Measurements from ENCODE around the gene SPDYE18. TPM values are rescaled to one million over a fixed set of nuclear protein-coding genes. Genes with fewer than 3 reads are reported as not detected.
A peak's percentile ranks its signal among the peaks of the same experiment; 100 is the strongest.
"Not testable (repeated sequence)": the region's sequence is repeated elsewhere in the genome, so short reads cannot be mapped to it uniquely, and the experiment has no call there.

The SPDYE18 gene
- total RNA-seq, 1 experiment from 2014 or later: not detected

GRCh38 chr7:77010074-77010680, 52.2 kb downstream of the SPDYE18 start:
- in situ Hi-C loops (cut with HindIII; ENCODE audit: low sequenced_read_pairs): not testable (repeated sequence)
- DNase-seq (ENCODE audit: low spot score): peak; percentile 45

- in situ Hi-C loops (cut with HindIII; ENCODE audit: low sequenced_read_pairs): not testable (repeated sequence)
- peak; percentile 0 for DNase-seq (ENCODE audit: low spot score)
These were observed 54.4 kb downstream of the SPDYE18 start for GRCh38 chr7:77008000-77008399.

- in situ Hi-C loops (cut with HindIII; ENCODE audit: low sequenced_read_pairs); DNase-seq (ENCODE audit: low spot score): not testable (repeated sequence)
These were observed 55.9 kb downstream of the SPDYE18 start for GRCh38 chr7:77006127-77007110.

DNA sequence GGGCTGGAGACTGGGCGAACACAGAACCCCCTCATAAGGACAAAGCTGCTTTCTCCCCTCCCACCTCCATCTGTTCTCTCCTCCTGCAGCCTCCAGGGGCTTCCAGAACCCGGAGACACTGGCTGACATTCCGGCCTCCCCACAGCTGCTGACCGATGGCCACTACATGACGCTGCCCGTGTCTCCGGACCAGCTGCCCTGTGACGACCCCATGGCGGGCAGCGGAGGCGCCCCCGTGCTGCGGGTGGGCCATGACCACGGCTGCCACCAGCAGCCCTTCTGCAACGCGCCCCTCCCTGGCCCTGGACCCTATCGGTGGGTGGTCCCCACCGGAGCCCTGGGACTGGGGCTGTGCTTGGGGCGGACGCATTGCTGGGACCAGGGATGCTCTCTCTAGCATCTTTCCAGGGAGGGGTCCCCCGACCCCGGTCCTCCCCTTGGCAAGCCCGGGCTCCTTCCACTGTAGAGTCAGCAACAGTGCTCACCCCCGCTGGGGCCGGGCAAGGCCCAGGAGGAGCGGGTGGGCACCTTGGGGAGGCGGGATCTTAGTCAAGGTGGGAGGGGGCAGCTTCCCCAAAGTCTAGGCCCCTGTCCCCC, 56.8 kb downstream of the SPDYE18 start:
- DNase-seq (ENCODE audit: low spot score); in situ Hi-C loops (cut with HindIII; ENCODE audit: low sequenced_read_pairs): not testable (repeated sequence)

GRCh38 chr7:77004151-77004550, 58.2 kb downstream of the SPDYE18 start:
- DNase-seq (ENCODE audit: low spot score); in situ Hi-C loops (cut with HindIII; ENCODE audit: low sequenced_read_pairs): not testable (repeated sequence)

DNA sequence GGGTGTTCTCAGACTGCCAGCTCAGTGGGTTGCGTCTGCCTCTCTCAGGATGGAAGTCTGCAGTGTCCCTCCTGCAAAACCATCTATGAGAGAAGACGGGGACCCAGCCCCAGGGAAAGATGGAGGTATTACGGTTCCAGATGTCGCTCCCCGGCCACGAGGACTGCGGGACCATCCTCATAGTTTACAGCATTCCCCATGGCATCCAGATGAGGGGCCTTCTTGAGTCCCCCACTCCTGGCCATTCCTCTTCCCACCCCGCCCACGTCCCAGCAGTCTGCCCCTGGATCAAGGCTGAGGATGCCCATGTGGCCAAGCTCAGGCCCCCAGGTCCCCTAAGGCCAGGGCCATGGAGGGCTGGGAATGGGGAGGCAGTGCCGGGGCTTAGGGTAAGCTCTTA, 59.1 kb downstream of the SPDYE18 start:
- in situ Hi-C loops (cut with HindIII; ENCODE audit: low sequenced_read_pairs); DNase-seq (ENCODE audit: low spot score): not testable (repeated sequence)

DNA sequence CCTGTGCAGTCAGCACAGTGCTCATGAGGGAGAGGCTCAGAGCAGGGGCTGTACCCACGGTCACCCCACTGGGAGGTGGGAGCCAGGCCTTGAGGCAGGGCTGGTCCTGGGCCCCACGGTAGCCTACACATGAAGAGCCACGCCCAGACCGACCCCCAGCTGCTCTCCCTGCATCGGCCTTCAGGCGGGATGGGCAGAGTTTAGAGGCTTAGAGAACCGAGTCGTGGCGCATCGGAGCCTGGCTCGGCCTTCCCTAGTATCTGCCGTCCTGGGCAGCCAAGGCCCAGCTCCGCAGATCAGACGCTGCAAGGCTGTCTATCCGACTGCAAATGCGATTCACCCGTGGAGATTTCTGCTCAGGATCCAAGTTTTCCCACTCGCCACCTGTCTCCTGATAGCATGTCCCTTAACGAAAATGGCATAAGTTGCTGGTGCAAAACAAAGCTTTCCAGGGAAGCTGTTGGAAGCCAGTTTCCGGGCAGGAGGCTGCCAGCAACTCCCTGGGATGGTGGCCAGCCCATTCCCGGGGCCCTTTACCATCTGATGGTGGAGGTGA, 59.6 kb downstream of the SPDYE18 start:
- DNase-seq (ENCODE audit: low spot score): peak; percentile 87
- in situ Hi-C loops (cut with HindIII; ENCODE audit: low sequenced_read_pairs): not testable (repeated sequence)

- DNase-seq (ENCODE audit: low spot score); in situ Hi-C loops (cut with HindIII; ENCODE audit: low sequenced_read_pairs): not testable (repeated sequence)
These were observed 60.3 kb downstream of the SPDYE18 start for GRCh38 chr7:77002104-77002503.

Other genes with a start within 250 kb of the SPDYE18 start
- not detected in 2 replicates for gene SPDYE17, start 30.2 kb downstream of the SPDYE18 start, total RNA-seq (2014; rRNA removed; shearing (Covaris generic))
- 0.61 TPM in 1 of 2 replicates, not detected in the other for gene CCDC146, start 60.1 kb upstream of the SPDYE18 start, total RNA-seq (2014; rRNA removed; shearing (Covaris generic))
- not detected in 2 replicates for gene FGL2, start 137.3 kb upstream of the SPDYE18 start, total RNA-seq (2014; rRNA removed; shearing (Covaris generic))